M059J (cell line): ENCODE results near the gene AADACL3. TPM values are rescaled to one million over a fixed set of nuclear protein-coding genes. Genes with fewer than 3 reads are reported as not detected.

Experiments
- DNase-seq: peaks from one replicate; pipeline ENCODE4 v3.0.0-alpha.2; 2012; ENCODE audit warnings: low read depth
- total RNA-seq: library from RNA; depleted of rRNA; stranded (reverse); fragments of >200 nt; shearing (Covaris generic); gene quantifications from 2 replicates; pipeline ENCODE4 v1.2.3, GENCODE V29; 2014; rRNA removed

The AADACL3 gene
- total RNA-seq, 1 experiment from 2014 or later = not detected

DNA sequence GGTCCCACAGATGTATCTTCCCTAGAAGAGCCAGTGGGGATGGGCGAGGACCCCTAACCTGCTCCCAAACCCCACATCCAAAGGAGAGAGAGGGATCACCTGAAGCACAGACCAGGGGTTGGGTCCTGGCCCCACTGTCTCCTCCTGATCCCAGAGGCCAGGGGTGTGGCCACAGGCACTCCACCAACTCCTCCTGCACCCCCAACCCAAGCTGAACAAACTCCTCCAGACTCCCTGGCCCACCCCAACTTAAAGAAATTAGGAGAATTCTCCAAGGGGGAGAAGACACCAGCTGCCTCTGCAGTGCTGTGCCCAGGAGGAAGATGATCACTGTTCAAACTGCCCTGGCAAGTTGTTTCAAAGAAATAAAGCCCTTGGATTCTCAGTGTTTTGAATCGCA, 53.1 kb downstream of the AADACL3 start:
- no peak for DNase-seq

DNA sequence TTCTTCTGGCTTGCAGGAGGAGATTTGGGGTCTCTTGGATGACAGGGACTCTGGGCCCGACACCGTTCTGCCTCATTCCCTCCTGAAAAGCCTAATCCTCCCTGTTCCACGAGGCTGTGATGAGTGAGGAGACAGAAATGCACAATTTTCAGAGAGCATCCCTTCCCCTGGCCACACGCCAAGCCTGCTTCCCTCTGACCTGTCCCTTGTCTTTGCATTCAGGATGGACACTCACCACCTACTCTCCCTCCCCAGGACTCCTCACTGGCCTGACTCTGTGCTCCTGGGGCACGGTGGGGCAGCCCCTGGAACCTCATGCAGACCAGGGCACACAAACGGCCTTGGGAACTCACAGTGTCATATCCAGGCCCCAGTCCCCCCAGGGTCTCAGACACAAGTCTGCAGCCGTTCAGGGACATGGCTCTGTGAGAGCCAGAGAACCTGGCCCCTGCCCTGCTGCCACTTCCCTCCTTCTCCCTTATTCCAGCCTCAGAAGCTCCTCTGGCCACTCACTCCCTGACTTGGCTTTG, 54.1 kb downstream of the AADACL3 start:
- no peak for DNase-seq

DNA sequence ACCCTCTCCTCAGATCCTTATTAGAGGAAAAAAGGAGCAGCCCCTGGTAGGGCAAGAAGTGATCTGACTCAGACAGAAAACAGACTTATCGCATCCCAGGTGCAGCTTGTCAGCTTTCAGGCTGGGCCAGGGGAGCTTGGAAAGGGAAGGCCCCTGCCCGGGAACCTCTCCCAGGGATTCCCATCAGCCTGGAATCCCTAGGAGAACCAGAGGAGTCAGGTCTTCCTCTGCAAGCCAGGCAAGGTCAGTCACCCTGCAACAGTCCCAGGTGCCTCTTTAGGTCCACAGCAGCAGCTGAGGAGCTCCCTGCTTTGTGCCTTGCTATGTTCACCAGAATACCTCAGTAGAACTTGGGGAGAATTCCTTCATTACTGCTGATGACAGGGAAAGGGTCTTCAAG, 54.7 kb downstream of the AADACL3 start:
- DNase-seq = no peak

DNA sequence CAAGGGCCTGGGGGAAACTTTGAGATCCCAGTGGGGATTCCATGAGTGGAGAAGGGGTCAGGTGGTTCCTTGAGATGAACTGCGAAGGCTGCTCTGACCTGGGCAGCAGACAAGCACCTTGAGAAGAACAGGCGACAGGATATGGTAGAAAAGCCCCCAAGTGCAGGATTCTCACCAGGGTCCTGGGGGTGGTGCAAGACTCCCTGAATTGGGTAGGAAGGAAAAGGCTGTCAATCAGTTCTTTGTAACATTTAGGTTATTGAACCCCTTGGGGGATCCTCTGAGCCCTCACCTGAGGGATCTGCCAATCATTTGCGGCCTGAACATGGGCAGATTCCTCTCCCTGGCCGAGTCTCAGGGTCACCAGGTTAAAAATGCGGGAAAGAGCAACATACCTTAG, 55.3 kb downstream of the AADACL3 start:
- DNase-seq = no peak

DNA sequence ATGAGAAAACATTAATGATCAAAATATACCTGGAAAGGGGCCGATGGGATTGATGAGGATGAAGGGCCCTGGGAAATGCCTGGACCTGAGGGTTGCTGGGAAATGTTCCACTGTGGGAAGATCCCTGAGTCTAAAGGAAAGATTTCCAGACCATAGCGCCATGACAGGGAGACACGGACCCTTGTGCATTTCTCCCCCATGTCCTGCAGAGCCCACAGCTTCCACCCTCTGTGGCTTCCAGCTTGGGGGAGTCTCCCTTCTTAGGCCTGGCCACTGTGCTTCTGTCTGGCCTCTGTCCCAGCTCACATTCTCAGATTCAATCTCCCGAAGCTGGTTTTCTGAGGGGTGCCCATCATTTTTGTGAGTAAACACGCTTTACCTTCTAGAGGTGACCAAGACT, 56.6 kb downstream of the AADACL3 start:
- no peak for DNase-seq

DNA sequence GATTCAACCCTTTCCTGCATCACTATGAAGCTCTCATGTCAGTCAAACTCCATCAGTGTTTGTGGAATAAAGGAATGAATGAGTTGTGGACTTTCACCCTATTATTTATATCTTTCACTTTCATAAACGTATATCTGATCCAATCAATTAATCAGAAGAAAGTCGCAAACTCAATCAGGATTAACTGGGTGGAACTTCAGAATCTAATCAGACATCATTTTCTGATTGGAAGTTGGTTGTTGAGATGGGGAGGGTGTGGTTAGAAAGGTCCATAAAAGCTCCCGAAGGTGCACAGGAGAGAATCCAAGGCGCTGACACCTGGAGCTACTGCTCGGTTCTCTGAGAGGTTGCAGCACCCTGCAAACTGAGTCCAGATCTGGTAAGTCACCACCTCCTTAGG, 57.5 kb downstream of the AADACL3 start, which contains the start of gene PRAMEF12:
Gene PRAMEF12, plus strand, starts transcription at position 301 of the 400 bp plus-strand sequence. CDS start 1,130 bp downstream, outside the sequence.
- DNase-seq = no peak

DNA sequence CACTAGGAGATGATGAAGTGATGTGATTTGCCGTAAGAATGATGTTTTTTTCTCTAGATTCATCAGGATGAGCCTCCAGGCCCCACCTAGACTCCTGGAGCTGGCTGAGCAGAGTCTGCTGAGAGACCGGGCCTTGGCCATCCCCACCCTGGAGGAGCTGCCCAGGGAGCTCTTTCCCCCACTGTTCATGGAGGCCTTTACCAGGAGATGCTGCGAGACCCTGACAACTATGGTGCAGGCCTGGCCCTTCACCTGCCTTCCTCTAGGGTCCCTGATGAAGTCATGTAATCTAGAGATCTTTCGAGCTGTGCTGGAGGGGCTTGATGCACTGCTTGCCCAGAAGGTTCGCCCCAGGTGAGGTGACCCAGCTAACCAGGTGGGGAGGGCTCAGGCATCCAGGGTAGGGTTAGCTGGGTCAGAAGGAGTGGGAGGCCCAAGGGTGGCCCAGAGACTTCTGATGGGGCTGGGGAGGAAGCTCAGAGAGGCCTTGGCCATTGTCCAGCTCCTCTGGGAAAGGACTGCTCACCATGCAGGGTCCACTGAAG, 59.0 kb downstream of the AADACL3 start:
- no peak for DNase-seq

DNA sequence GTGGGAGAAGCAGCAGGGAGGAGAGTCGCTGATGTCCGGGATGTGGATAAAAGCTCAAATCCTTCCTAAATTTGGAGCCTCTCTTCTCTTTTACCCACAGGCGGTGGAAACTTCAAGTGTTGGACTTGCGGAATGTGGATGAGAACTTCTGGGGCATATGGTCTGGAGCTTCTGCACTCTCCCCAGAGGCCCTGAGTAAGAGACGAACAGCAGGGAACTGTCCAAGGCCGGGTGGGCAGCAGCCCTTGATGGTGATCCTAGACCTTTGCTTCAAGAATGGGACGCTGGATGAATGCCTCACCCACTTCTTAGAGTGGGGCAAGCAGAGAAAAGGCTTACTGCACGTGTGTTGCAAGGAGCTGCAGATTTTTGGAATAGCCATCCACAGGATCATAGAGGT, 59.5 kb downstream of the AADACL3 start:
- no peak for DNase-seq

DNA sequence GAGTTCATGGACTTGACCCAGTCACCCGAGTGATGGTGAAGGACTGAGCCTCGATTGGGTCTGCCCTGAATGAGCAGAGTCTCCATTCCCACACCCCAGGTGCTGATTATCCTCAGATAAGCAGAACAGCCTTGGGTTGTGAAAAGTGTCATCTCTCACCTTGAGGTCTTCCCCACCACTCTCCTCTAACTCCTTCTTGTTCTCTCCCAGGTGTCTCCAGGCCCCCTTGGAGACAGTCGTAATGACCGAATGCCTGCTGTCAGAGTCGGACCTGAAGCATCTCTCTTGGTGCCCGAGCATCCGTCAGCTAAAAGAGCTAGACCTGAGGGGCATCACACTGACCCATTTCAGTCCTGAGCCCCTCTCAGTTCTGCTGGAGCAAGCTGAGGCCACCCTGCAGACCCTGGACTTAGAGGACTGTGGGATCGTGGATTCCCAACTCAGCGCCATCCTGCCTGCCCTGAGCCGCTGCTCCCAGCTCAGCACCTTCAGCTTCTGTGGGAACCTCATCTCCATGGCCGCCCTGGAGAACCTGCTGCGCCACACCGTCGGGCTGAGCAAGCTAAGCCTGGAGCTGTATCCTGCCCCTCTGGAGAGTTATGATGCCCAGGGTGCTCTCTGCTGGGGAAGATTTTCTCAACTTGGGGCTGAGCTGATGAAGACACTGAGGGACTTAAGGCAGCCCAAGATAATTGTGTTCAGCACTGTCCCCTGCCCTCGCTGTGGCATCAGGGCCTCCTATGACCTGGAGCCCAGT, 61.1 kb downstream of the AADACL3 start:
- no peak for DNase-seq

Other genes starting within 250 kb of the AADACL3 start
- 47.3 and 51.5 TPM in 2 replicates for gene DHRS3, start 97.9 kb upstream of the AADACL3 start, total RNA-seq
- not detected in 2 replicates for gene AADACL4, start 72.0 kb upstream of the AADACL3 start, total RNA-seq
- not detected in 2 replicates for gene CFAP107, start 30.1 kb downstream of the AADACL3 start, total RNA-seq
- not detected in 2 replicates for gene PRAMEF12, start 57.6 kb downstream of the AADACL3 start, total RNA-seq
- not detected in 2 replicates for gene PRAMEF1, start 75.3 kb downstream of the AADACL3 start, total RNA-seq
- not detected in 2 replicates for gene PRAMEF11, start 115.3 kb downstream of the AADACL3 start, total RNA-seq
- not detected in 2 replicates for gene HNRNPCL1, start 132.6 kb downstream of the AADACL3 start, total RNA-seq
- not detected in 2 replicates for gene PRAMEF2, start 141.0 kb downstream of the AADACL3 start, total RNA-seq
- gene PRAMEF4, start 170.1 kb downstream of the AADACL3 start, total RNA-seq = not detected in 2 replicates
- gene PRAMEF10, start 182.2 kb downstream of the AADACL3 start, total RNA-seq = not detected in 2 replicates
- gene PRAMEF7, start 200.5 kb downstream of the AADACL3 start, total RNA-seq = not detected in 2 replicates
- gene PRAMEF6, start 231.5 kb downstream of the AADACL3 start, total RNA-seq = not detected in 2 replicates